Measurements from ENCODE around the gene NOL4L. TPM values are rescaled to one million over a fixed set of nuclear protein-coding genes. Genes with fewer than 3 reads are reported as not detected.
A peak's percentile ranks its signal among the peaks of the same experiment; 100 is the strongest.

NOL4L gene
- total RNA-seq, 2 experiments from 2014 or later = 24.8 to 29.2 TPM

- H3K36me3 Mint-ChIP-seq (ENCODE audit: low read depth) = peaks cover 2% of the 10 kb centered on the region
- H3K27ac Mint-ChIP-seq = peak overlapping the region; percentile 50
- CTCF ChIA-PET = interaction anchor here (0.7 to 5.4 kb wide), 4 partner anchors 25 to 661 kb away, joined by 3 to 19 read pairs (median 4); no protein-coding TSS in a partner anchor
- H3K4me3 Mint-ChIP-seq = peak overlapping the region; percentile 84
- intact Hi-C loops (cut with micrococcal nuclease) = loop anchor here (2.0 to 10.0 kb wide), 2 partner anchors 54 to 450 kb away; no protein-coding TSS in a partner anchor
- peaks cover 5% of the 10 kb centered on the region for H3K9me3 Mint-ChIP-seq
- DNase-seq = peak; percentile 43
- no peaks in the 10 kb centered on the region for H3K27me3 Mint-ChIP-seq (ENCODE audit: low read depth)
- H3K4me1 Mint-ChIP-seq (ENCODE audit: low read depth) = peaks cover 45% of the 10 kb centered on the region
Observed at GRCh38 chr20:32484225-32484957, 100.7 kb downstream of the NOL4L start.

GRCh38 chr20:32483351-32484224, 101.5 kb downstream of the NOL4L start:
- peak; percentile 70 for DNase-seq
- peaks cover 2% of the 10 kb centered on the region for H3K36me3 Mint-ChIP-seq (ENCODE audit: low read depth)
- H3K4me3 Mint-ChIP-seq = peak overlapping the region; percentile 74
- intact Hi-C loops (cut with micrococcal nuclease) = loop anchor here (2.0 to 10.0 kb wide), 2 partner anchors 55 to 449 kb away; no protein-coding TSS in a partner anchor
- H3K4me1 Mint-ChIP-seq (ENCODE audit: low read depth) = peaks cover 50% of the 10 kb centered on the region
- peaks cover 5% of the 10 kb centered on the region for H3K9me3 Mint-ChIP-seq
- no peaks in the 10 kb centered on the region for H3K27me3 Mint-ChIP-seq (ENCODE audit: low read depth)
- H3K27ac Mint-ChIP-seq = peak overlapping the region; percentile 13
- CTCF ChIA-PET = interaction anchor here (0.7 to 5.4 kb wide), 3 partner anchors 26 to 442 kb away, joined by 4 to 19 read pairs (median 5); no protein-coding TSS in a partner anchor

- CTCF ChIA-PET = interaction anchor here (5.4 kb wide), 1 partner anchor 27 kb away, joined by 19 read pairs; no protein-coding TSS in a partner anchor
- DNase-seq = peak; percentile 63
- intact Hi-C loops (cut with micrococcal nuclease) = loop anchor here (10.0 kb wide), 1 partner anchor 448 kb away; no protein-coding TSS in a partner anchor
- Mint-ChIP-seq H3K4me3 (peak overlapping the region; percentile 79), H3K36me3 (ENCODE audit: low read depth) (peaks cover 2% of the 10 kb centered on the region), H3K27me3 (ENCODE audit: low read depth) (no peaks in the 10 kb centered on the region), H3K27ac (no peak overlapping the region), H3K9me3 (no peaks in the 10 kb centered on the region), H3K4me1 (ENCODE audit: low read depth) (peaks cover 57% of the 10 kb centered on the region)
Observed at GRCh38 chr20:32482442-32483261, 102.5 kb downstream of the NOL4L start.

- H3K9me3 Mint-ChIP-seq = no peaks in the 10 kb centered on the region
- H3K27me3 Mint-ChIP-seq (ENCODE audit: low read depth) = no peaks in the 10 kb centered on the region
- no peak for DNase-seq
- peak overlapping the region; percentile 79 for H3K4me3 Mint-ChIP-seq
- H3K27ac Mint-ChIP-seq = no peak overlapping the region
- CTCF ChIA-PET = no interaction called here
- H3K4me1 Mint-ChIP-seq (ENCODE audit: low read depth) = peaks cover 60% of the 10 kb centered on the region
- H3K36me3 Mint-ChIP-seq (ENCODE audit: low read depth) = peaks cover 2% of the 10 kb centered on the region
- intact Hi-C loops (cut with micrococcal nuclease) = loop anchor here (10.0 kb wide), 1 partner anchor 447 kb away; no protein-coding TSS in a partner anchor
Observed at GRCh38 chr20:32482143-32482441, 103.0 kb downstream of the NOL4L start.

GRCh38 chr20:32481311-32482142, 103.6 kb downstream of the NOL4L start:
- peak overlapping the region; percentile 79 for H3K4me3 Mint-ChIP-seq
- no peaks in the 10 kb centered on the region for H3K27me3 Mint-ChIP-seq (ENCODE audit: low read depth)
- peaks cover 63% of the 10 kb centered on the region for H3K4me1 Mint-ChIP-seq (ENCODE audit: low read depth)
- intact Hi-C loops (cut with micrococcal nuclease) = loop anchor here (10.0 kb wide), 1 partner anchor 447 kb away; no protein-coding TSS in a partner anchor
- peaks cover 2% of the 10 kb centered on the region for H3K36me3 Mint-ChIP-seq (ENCODE audit: low read depth)
- CTCF ChIA-PET = interaction anchor here (2.4 kb wide), 1 partner anchor 41 kb away, joined by 14 read pairs; no protein-coding TSS in a partner anchor
- H3K9me3 Mint-ChIP-seq = no peaks in the 10 kb centered on the region
- no peak overlapping the region for H3K27ac Mint-ChIP-seq
- no peak for DNase-seq

- no peak for DNase-seq
- H3K27me3 Mint-ChIP-seq (ENCODE audit: low read depth) = no peaks in the 10 kb centered on the region
- peaks cover 2% of the 10 kb centered on the region for H3K36me3 Mint-ChIP-seq (ENCODE audit: low read depth)
- CTCF ChIA-PET = interaction anchor here (1.0 to 2.4 kb wide), 2 partner anchors 10 to 41 kb away, joined by 4 to 14 read pairs; no protein-coding TSS in a partner anchor
- intact Hi-C loops (cut with micrococcal nuclease) = loop anchor here (10.0 kb wide), 1 partner anchor 446 kb away; no protein-coding TSS in a partner anchor
- no peak overlapping the region for H3K27ac Mint-ChIP-seq
- H3K4me3 Mint-ChIP-seq = no peak overlapping the region
- H3K4me1 Mint-ChIP-seq (ENCODE audit: low read depth) = peaks cover 64% of the 10 kb centered on the region
- no peaks in the 10 kb centered on the region for H3K9me3 Mint-ChIP-seq
Observed at GRCh38 chr20:32480371-32481241, 104.5 kb downstream of the NOL4L start.

GRCh38 chr20:32479697-32480171, 105.4 kb downstream of the NOL4L start:
- no peak overlapping the region for H3K4me3 Mint-ChIP-seq
- intact Hi-C loops (cut with micrococcal nuclease) = loop anchor here (10.0 kb wide), 1 partner anchor 445 kb away; no protein-coding TSS in a partner anchor
- no peak for DNase-seq
- no peaks in the 10 kb centered on the region for H3K36me3 Mint-ChIP-seq (ENCODE audit: low read depth)
- CTCF ChIA-PET = interaction anchor here (1.0 to 2.4 kb wide), 2 partner anchors 9 to 42 kb away, joined by 4 to 14 read pairs; no protein-coding TSS in a partner anchor
- H3K4me1 Mint-ChIP-seq (ENCODE audit: low read depth) = peaks cover 59% of the 10 kb centered on the region
- H3K27ac Mint-ChIP-seq = no peak overlapping the region
- no peaks in the 10 kb centered on the region for H3K9me3 Mint-ChIP-seq
- H3K27me3 Mint-ChIP-seq (ENCODE audit: low read depth) = no peaks in the 10 kb centered on the region

- Mint-ChIP-seq H3K27ac (no peak overlapping the region), H3K9me3 (no peaks in the 10 kb centered on the region), H3K4me3 (no peak overlapping the region), H3K4me1 (ENCODE audit: low read depth) (peaks cover 56% of the 10 kb centered on the region), H3K36me3 (ENCODE audit: low read depth) (no peaks in the 10 kb centered on the region), H3K27me3 (ENCODE audit: low read depth) (no peaks in the 10 kb centered on the region)
- DNase-seq = no peak
- CTCF ChIA-PET = no interaction called here
- intact Hi-C loops (cut with micrococcal nuclease) = no loop called here
Observed at GRCh38 chr20:32479012-32479411, 106.1 kb downstream of the NOL4L start.

- intact Hi-C loops (cut with micrococcal nuclease) = no loop called here
- Mint-ChIP-seq H3K27ac (no peak overlapping the region), H3K4me3 (no peak overlapping the region), H3K27me3 (ENCODE audit: low read depth) (no peaks in the 10 kb centered on the region), H3K36me3 (ENCODE audit: low read depth) (no peaks in the 10 kb centered on the region), H3K9me3 (no peaks in the 10 kb centered on the region), H3K4me1 (ENCODE audit: low read depth) (peaks cover 56% of the 10 kb centered on the region)
- DNase-seq = no peak
- CTCF ChIA-PET = interaction anchor here (0.7 kb wide), 1 partner anchor 195 kb away, joined by 3 read pairs; the partner anchor contains the start of gene C20orf203
Observed at GRCh38 chr20:32478576-32478975, 106.6 kb downstream of the NOL4L start.

All from activated naive CD4-positive, alpha-beta T cell treated with anti-CD3 and anti-CD28 coated beads for 36 hours (primary cell).